ENCODE measurements around the gene TET3. TPM values are rescaled to one million over a fixed set of nuclear protein-coding genes. Genes with fewer than 3 reads are reported as not detected.

TET3 gene
- total RNA-seq, 3 donors from 2014 or later (not counting 1 experiment from before 2014, with no cell fraction given) = 40.0 to 47.9 (median 45.3) TPM

DNA sequence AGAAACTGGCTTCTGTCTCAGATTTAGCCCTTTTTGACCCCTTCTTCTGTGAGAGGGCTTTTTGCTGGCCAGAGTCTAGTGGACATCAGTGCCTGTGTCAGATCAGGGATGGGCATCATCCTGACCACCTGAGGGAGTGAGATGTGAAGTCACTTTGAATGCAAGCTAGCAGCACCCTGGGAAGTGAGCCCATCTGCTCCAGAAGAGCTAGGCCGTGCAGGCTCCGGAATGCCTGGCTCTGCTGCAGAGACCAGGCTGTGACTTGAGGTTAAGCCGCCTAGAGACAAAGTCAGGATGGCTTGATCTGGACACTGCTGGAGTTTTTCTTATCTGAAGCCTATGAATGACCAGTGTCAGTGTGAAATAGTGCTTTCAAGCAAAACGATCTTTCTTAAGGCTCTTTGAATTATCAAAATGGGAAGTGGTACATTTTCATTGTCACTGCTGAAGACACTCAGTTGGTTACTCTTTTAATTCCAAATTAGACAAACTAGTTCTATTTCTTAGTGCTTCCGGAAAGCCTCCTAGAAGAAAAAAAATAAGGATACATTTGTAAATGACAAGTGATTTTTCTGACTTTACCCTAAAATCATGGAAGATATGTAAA, 37.2 kb upstream of the TET3 start:
- H3K4me3 Mint-ChIP-seq = no peak overlapping the region
- ATAC-seq (no peak), DNase-seq (no peak)
- H3K36me3 ChIP-seq (ENCODE audit: control insufficient read depth, insufficient read depth, low read length) = peaks cover 63% of the 10 kb centered on the region
- peaks cover 28% of the 10 kb centered on the region for H3K36me3 Mint-ChIP-seq
- 84% methylated on average over 4 of the region's 5 CpGs for WGBS (ENCODE audit: insufficient coverage)
- H3K4me3 ChIP-seq (ENCODE audit: low read length) = no peak overlapping the region
- H3K9me3 ChIP-seq (ENCODE audit: control insufficient read depth, insufficient read depth, low read length) = no peaks in the 10 kb centered on the region
- H3K9me3 Mint-ChIP-seq = no peaks in the 10 kb centered on the region
- H3K27me3 ChIP-seq (ENCODE audit: control insufficient read depth, insufficient read depth, low read length) = no peaks in the 10 kb centered on the region
- no peaks in the 10 kb centered on the region for H3K27me3 Mint-ChIP-seq (ENCODE audit: low read depth in 2 of 2)
- no peak overlapping the region for H3K27ac Mint-ChIP-seq
- H3K4me1 Mint-ChIP-seq = peaks cover 29 to 48% of the 10 kb centered on the region in 2 donors
- TF ChIP-seq, protein P1, sequence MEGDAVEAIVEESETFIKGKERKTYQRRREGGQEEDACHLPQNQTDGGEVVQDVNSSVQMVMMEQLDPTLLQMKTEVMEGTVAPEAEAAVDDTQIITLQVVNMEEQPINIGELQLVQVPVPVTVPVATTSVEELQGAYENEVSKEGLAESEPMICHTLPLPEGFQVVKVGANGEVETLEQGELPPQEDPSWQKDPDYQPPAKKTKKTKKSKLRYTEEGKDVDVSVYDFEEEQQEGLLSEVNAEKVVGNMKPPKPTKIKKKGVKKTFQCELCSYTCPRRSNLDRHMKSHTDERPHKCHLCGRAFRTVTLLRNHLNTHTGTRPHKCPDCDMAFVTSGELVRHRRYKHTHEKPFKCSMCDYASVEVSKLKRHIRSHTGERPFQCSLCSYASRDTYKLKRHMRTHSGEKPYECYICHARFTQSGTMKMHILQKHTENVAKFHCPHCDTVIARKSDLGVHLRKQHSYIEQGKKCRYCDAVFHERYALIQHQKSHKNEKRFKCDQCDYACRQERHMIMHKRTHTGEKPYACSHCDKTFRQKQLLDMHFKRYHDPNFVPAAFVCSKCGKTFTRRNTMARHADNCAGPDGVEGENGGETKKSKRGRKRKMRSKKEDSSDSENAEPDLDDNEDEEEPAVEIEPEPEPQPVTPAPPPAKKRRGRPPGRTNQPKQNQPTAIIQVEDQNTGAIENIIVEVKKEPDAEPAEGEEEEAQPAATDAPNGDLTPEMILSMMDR (IDR thresholded peaks at IDR 0.05) = no peak
- intact Hi-C loops (cut with micrococcal nuclease) = no loop called here
- H3K27ac ChIP-seq (ENCODE audit: low read length) = no peak overlapping the region
- peaks cover 7% of the 10 kb centered on the region for H3K4me1 ChIP-seq (ENCODE audit: control insufficient read depth, insufficient read depth, low read length)

DNA sequence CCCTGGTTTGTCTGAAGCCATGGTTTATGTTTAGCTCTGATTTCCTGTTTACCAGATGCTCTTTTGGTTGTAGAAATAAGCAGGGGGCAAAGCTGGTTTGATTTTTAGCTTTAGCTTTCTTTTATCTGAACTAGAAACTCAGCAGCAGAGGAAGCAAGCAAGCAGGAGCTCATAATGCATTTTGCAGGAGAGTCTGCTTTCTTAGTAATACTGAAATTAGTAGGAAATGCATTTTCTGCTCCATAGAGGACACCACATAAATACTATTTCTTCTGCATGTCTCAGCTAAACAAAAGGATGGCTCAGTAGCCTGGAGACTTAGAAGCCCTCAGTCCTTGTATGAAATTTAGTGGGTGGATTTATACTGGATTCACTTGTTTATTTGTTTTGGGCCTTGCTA, 34.9 kb upstream of the TET3 start:
- Mint-ChIP-seq H3K27me3 (ENCODE audit: low read depth in 2 of 2) (no peaks in the 10 kb centered on the region), H3K27ac (no peak overlapping the region), H3K36me3 (peaks cover 28% of the 10 kb centered on the region), H3K4me3 (no peak overlapping the region), H3K9me3 (no peaks in the 10 kb centered on the region), H3K4me1 (peaks cover 22 to 41% of the 10 kb centered on the region in 2 donors)
- intact Hi-C loops (cut with micrococcal nuclease) = no loop called here
- H3K27ac ChIP-seq (ENCODE audit: low read length) = no peak overlapping the region
- no peaks in the 10 kb centered on the region for H3K27me3 ChIP-seq (ENCODE audit: control insufficient read depth, insufficient read depth, low read length)
- ATAC-seq (no peak), DNase-seq (no peak)
- TF ChIP-seq, protein P1 (IDR thresholded peaks at IDR 0.05) = no peak
- H3K36me3 ChIP-seq (ENCODE audit: control insufficient read depth, insufficient read depth, low read length) = peaks cover 73% of the 10 kb centered on the region
- H3K9me3 ChIP-seq (ENCODE audit: control insufficient read depth, insufficient read depth, low read length) = no peaks in the 10 kb centered on the region
- H3K4me3 ChIP-seq (ENCODE audit: low read length) = no peak overlapping the region
- peaks cover 7% of the 10 kb centered on the region for H3K4me1 ChIP-seq (ENCODE audit: control insufficient read depth, insufficient read depth, low read length)

DNA sequence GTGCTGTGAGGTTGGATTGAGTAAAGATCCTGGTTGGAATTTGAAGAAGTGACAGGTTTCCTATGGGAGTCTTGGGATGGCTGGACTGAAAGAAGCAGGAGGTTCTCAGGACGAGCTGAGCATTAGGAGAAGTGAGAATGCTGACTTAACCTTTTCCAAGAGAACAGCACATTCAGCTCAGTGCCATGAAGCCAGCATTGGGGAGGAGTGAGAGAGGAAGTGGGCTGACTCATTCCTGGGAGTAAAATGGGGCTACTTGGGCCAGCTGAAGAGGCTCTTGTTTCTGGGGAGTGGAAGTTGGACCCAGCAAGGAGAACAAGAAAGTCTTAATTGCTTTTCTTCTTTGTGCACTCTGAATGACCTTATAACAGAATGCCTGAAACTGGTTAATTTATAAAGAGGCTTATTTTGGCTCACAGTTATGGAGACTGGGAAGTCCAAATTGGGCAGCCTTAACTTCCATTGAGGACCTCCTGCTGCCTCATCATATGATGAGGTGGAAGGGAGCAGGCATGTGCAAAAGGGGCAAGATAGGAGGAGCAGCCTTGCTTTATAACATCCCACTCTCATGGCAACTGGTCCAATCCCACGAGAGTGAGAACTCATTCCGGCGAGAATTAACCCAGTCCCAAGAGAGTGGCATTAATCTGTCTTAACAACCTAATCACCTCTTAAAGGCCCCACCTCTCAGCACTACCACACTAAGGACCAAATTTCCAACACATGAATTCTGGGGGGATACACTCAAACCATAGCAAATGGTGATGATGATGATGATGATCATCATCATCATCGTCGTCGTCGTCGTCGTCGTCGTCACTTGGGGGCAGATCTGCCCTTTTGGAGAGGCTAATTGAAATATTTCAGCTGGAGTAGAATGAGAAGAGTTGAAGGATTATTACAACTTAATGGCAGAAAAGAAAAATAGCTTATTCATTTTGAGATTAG, 31.9 kb upstream of the TET3 start:
- Histone ChIP-seq H3K4me1 (ENCODE audit: control insufficient read depth, insufficient read depth, low read length) (peaks cover 7% of the 10 kb centered on the region), H3K27ac (ENCODE audit: low read length) (no peak overlapping the region)
- peaks cover 14 to 46% of the 10 kb centered on the region in 2 donors for H3K4me1 Mint-ChIP-seq

More for the DNA sequence above, 31.9 kb upstream of the TET3 start:
- Mint-ChIP-seq H3K36me3 (peaks cover 44% of the 10 kb centered on the region), H3K9me3 (no peaks in the 10 kb centered on the region), H3K27me3 (ENCODE audit: low read depth in 2 of 2) (no peaks in the 10 kb centered on the region), H3K4me3 (no peak overlapping the region), H3K27ac (peak overlapping the region in 1 of 2 donors; percentile 75)
- 82% methylated on average over 9 of the region's 12 CpGs for WGBS (ENCODE audit: insufficient coverage)
- H3K36me3 ChIP-seq (ENCODE audit: control insufficient read depth, insufficient read depth, low read length) = peaks cover 76% of the 10 kb centered on the region
- TF ChIP-seq, protein P1 (IDR thresholded peaks at IDR 0.05) = no peak
- H3K9me3 ChIP-seq (ENCODE audit: control insufficient read depth, insufficient read depth, low read length) = no peaks in the 10 kb centered on the region
- no peaks in the 10 kb centered on the region for H3K27me3 ChIP-seq (ENCODE audit: control insufficient read depth, insufficient read depth, low read length)
- no peak for ATAC-seq
- no peak overlapping the region for H3K4me3 ChIP-seq (ENCODE audit: low read length)
- DNase-seq = no peak
- intact Hi-C loops (cut with micrococcal nuclease) = no loop called here

Measured in natural killer cell (primary cell).